Tibial nerve (tissue), 4 donors: Measurements from ENCODE around the gene SORBS1. TPM values are rescaled to one million over a fixed set of nuclear protein-coding genes. Genes with fewer than 3 reads are reported as not detected.

Experiments
- DNase-seq, 2 donors: peaks; one replicate each; pipeline ENCODE4 v3.0.0-alpha.2; 2019; ENCODE audit warnings: low spot score in 2 of 2
- H3K27ac ChIP-seq, 4 donors: fragments of 200-600 bp; sonication (generic) in 3 of 4; one replicate each; pipeline ENCODE4 v1.5.1; 2017 to 2019; ENCODE audit warnings: mild to moderate bottlenecking in 1 of 4
- H3K27me3 ChIP-seq, 2 donors: fragments of 200-600 bp; sonication (generic) in 1 of 2; one replicate each; pipeline versions ENCODE4 v1.5.1 to v1.6.0; 2017 to 2019
- H3K36me3 ChIP-seq, 3 donors: fragments of 200-600 bp; sonication (generic); one replicate each; pipeline ENCODE4 v1.5.1; 2018 to 2019
- H3K4me1 ChIP-seq, 4 donors: fragments of 200-600 bp; sonication (generic) in 3 of 4; one replicate each; pipeline ENCODE4 v1.5.1; 2017 to 2019
- H3K4me3 ChIP-seq, 4 donors: fragments of 200-600 bp; sonication (generic) in 3 of 4; one replicate each; pipeline ENCODE4 v1.5.1; 2017 to 2019; ENCODE audit warnings: mild to moderate bottlenecking in 1 of 4, moderate library complexity in 1 of 4
- H3K9me3 ChIP-seq, 4 donors: fragments of 200-600 bp; sonication (generic) in 3 of 4; one replicate each; pipeline ENCODE4 v1.5.1; 2017 to 2019
- CTCF ChIP-seq, 5 experiments: fragments of 200-600 bp in 3 of 5; fragments of 450-650 bp in 2 of 5; sonication (generic) in 3 of 5; IDR thresholded peaks; one replicate each; pipeline ENCODE4 v1.5.1; 2016 to 2019; ENCODE audit warnings: antibody characterized with exemption in 5 of 5, mild to moderate bottlenecking in 3 of 5, moderate library complexity in 2 of 5
- EP300 ChIP-seq, 2 donors: sonication (generic); formaldehyde crosslinking; IDR thresholded peaks; one replicate each; pipeline ENCODE4 v1.6.1; 2017; ENCODE audit warnings: antibody characterized with exemption in 2 of 2, mild to moderate bottlenecking in 1 of 2
- POLR2A ChIP-seq, 2 donors: fragments of 450-650 bp; IDR thresholded peaks; one replicate each; pipeline ENCODE4 v1.6.1; 2017; ENCODE audit warnings: antibody characterized with exemption in 2 of 2, mild to moderate bottlenecking in 2 of 2, moderate library complexity in 2 of 2
- WGBS, 2 donors: methylation state at CpG; one replicate each; pipeline ENCODE4 v1.1.5; 2018; 5-methylcytosine and 5-hydroxymethylcytosine counted together
- total RNA-seq, 4 donors: library from RNA; depleted of rRNA; stranded (reverse); fragments of >200 nt; gene quantifications; one replicate each; pipeline ENCODE4 v1.1.0, GENCODE V29; 2016

Gene SORBS1
- total RNA-seq, 4 donors from 2014 or later = 427 to 623 (median 567) TPM

- Histone ChIP-seq H3K4me3 (no peak overlapping the region), H3K4me1 (peaks cover 0 to 69% (median 4%) of the 10 kb centered on the region in 4 donors), H3K9me3 (no peaks in the 10 kb centered on the region), H3K27ac (no peak overlapping the region), H3K27me3 (no peaks in the 10 kb centered on the region), H3K36me3 (no peaks in the 10 kb centered on the region)
- WGBS, 2 donors = 84 to 87% methylated on average over 2 of the region's 2 CpGs
- TF ChIP-seq EP300 (IDR thresholded peaks at IDR 0.05) (no peak), CTCF (IDR thresholded peaks at IDR 0.05) (no peak), POLR2A (IDR thresholded peaks at IDR 0.05) (no peak)
- no peak for DNase-seq
These were observed 31.1 kb downstream of the SORBS1 start for GRCh38 chr10:95530029-95530428.

- no peak for DNase-seq
- no peak overlapping the region for H3K27ac ChIP-seq
- no peaks in the 10 kb centered on the region for H3K9me3 ChIP-seq
- H3K4me3 ChIP-seq = no peak overlapping the region
- TF ChIP-seq EP300 (IDR thresholded peaks at IDR 0.05) = no peak
- no peak for TF ChIP-seq POLR2A (IDR thresholded peaks at IDR 0.05)
- no peak for TF ChIP-seq CTCF (IDR thresholded peaks at IDR 0.05)
- no peaks in the 10 kb centered on the region for H3K27me3 ChIP-seq
- H3K4me1 ChIP-seq = peaks cover 0 to 48% (median 2%) of the 10 kb centered on the region in 4 donors
- H3K36me3 ChIP-seq = no peaks in the 10 kb centered on the region
- 93 to 100% methylated on average over 6 to 7 of the region's 7 CpGs for WGBS, 2 donors
These were observed 35.1 kb downstream of the SORBS1 start for GRCh38 chr10:95526044-95526443.

- Histone ChIP-seq H3K36me3 (no peaks in the 10 kb centered on the region), H3K27ac (no peak overlapping the region), H3K27me3 (no peaks in the 10 kb centered on the region), H3K4me1 (peaks cover 0 to 39% (median 2%) of the 10 kb centered on the region in 4 donors), H3K9me3 (no peaks in the 10 kb centered on the region), H3K4me3 (no peak overlapping the region)
- no peak for DNase-seq
- 74 to 84% methylated on average over 4 of the region's 4 CpGs for WGBS, 2 donors
- TF ChIP-seq POLR2A (IDR thresholded peaks at IDR 0.05) (no peak), EP300 (IDR thresholded peaks at IDR 0.05) (no peak), CTCF (IDR thresholded peaks at IDR 0.05) (no peak)
These were observed 36.1 kb downstream of the SORBS1 start for GRCh38 chr10:95525033-95525418.

- no peak for TF ChIP-seq POLR2A (IDR thresholded peaks at IDR 0.05)
- Histone ChIP-seq H3K4me1 (peaks cover 0 to 34% (median 2%) of the 10 kb centered on the region in 4 donors), H3K27ac (no peak overlapping the region), H3K4me3 (no peak overlapping the region), H3K9me3 (no peaks in the 10 kb centered on the region), H3K36me3 (no peaks in the 10 kb centered on the region), H3K27me3 (no peaks in the 10 kb centered on the region)
- WGBS, 2 donors = 88 to 98% methylated on average over 7 of the region's 7 CpGs
- DNase-seq = no peak
These were observed 36.7 kb downstream of the SORBS1 start for GRCh38 chr10:95524358-95525032.

GRCh38 chr10:95522117-95522516, 39.1 kb downstream of the SORBS1 start:
- Histone ChIP-seq H3K4me1 (peaks cover 0 to 26% (median 3%) of the 10 kb centered on the region in 4 donors), H3K27me3 (no peaks in the 10 kb centered on the region), H3K4me3 (no peak overlapping the region), H3K36me3 (no peaks in the 10 kb centered on the region), H3K9me3 (no peaks in the 10 kb centered on the region), H3K27ac (no peak overlapping the region)
- no peak for TF ChIP-seq POLR2A (IDR thresholded peaks at IDR 0.05)
- no peak for TF ChIP-seq EP300 (IDR thresholded peaks at IDR 0.05)
- no peak for TF ChIP-seq CTCF (IDR thresholded peaks at IDR 0.05)
- 85 to 94% methylated on average over 2 of the region's 2 CpGs for WGBS, 2 donors
- DNase-seq = no peak
